ENCODE measurements around the gene FAM149B1.

- TF ChIP-seq CTCF (IDR thresholded peaks at IDR 0.05) (no peak), POLR2A (IDR thresholded peaks at IDR 0.05) (no peak)
Measured at GRCh38 chr10:73134727-73135126, 33.2 kb upstream of the FAM149B1 start.
